ENCODE data around the gene TIGD3.

Gene TIGD3

DNA sequence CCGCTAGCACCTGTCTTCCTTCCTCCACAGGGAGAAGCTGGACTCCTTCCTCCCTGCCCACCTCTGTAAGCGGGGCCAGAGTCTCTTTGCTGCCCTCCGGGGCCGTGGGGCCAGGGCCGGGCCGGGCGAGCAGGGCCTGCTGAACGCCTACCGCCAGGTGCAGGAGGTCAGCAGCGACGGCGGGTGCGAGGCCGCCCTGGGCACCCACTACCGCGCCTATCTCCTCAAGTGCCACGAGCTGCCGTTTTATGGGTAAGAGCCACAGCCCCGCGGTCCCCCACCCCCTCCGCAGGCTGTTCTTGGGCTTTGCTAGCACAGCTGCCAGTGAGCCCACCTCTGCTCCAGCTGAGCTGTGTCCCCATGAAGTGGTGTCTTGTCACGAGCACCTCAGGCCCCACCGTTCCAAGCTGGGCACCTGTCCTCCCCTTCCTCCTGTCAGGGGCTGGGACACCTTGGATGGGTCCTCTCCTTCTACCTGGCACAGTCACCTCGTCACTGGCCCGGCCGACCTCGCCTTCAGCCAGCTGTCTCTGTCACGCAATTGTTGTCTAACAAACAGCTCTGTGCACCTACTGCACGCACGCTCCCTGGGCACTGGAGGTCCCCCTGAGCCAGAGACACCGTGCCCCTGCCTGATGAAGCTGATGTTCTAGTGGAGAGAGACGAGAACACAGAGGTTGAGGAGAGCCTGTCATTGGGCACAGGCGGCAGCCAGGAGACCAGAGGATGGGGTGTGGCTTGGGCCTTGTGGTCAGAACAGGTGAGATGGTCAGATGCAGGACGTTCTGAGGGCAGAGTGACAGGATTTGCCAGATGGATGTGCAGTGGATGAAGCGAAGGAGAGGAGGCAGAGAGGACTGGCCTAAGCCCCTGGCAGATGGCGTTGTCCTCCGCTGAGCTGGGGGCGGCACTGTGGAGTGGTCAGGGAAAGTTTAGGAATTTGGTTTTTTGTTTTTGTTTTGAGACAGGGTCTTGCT, 42.5 kb downstream of the TIGD3 start:
- TF ChIP-seq CTCF (conservative IDR thresholded peaks at IDR 0.05; ENCODE audit: low read length) = no peak
- no peak for DNase-seq (ENCODE audit: low read depth)

GRCh38 chr11:65398362-65398910, 43.9 kb downstream of the TIGD3 start:
- H3K4me3 ChIP-seq (ENCODE audit: low read length) = no peak overlapping the region
- no peak for DNase-seq (ENCODE audit: low read depth)
- TF ChIP-seq CTCF (conservative IDR thresholded peaks at IDR 0.05; ENCODE audit: low read length) = no peak

More for the DNA sequence above, 42.5 kb downstream of the TIGD3 start:
- no peak overlapping the region for H3K4me3 ChIP-seq (ENCODE audit: low read length)

DNA sequence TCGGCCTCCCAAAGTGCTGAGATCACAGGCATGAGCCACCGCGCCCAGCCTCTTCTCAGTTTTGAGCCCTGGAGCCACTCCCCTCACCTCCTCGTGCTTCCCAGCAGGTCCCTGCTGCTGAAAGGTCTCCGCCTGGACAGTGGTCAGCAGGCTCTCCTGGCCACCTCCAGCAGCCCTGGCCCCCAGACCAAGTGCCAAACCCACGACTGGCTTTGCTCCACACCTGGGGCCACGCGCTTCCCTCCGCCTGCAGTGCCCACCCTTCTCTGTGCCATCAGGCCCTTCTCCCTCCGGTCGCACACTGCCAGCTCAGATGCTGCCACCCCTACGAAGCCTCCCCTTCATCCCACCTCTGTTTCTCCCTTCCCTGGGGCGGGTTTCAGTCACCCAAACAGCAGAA, 44.7 kb downstream of the TIGD3 start:
- DNase-seq (ENCODE audit: low read depth) = no peak
- H3K4me3 ChIP-seq (ENCODE audit: low read length) = no peak overlapping the region
- no peak for TF ChIP-seq CTCF (conservative IDR thresholded peaks at IDR 0.05; ENCODE audit: low read length)

- DNase-seq (ENCODE audit: low read depth) = no peak
- no peak overlapping the region for H3K4me3 ChIP-seq (ENCODE audit: low read length)
- no peak for TF ChIP-seq CTCF (conservative IDR thresholded peaks at IDR 0.05; ENCODE audit: low read length)
These were observed 45.3 kb downstream of the TIGD3 start for GRCh38 chr11:65399845-65400244.

DNA sequence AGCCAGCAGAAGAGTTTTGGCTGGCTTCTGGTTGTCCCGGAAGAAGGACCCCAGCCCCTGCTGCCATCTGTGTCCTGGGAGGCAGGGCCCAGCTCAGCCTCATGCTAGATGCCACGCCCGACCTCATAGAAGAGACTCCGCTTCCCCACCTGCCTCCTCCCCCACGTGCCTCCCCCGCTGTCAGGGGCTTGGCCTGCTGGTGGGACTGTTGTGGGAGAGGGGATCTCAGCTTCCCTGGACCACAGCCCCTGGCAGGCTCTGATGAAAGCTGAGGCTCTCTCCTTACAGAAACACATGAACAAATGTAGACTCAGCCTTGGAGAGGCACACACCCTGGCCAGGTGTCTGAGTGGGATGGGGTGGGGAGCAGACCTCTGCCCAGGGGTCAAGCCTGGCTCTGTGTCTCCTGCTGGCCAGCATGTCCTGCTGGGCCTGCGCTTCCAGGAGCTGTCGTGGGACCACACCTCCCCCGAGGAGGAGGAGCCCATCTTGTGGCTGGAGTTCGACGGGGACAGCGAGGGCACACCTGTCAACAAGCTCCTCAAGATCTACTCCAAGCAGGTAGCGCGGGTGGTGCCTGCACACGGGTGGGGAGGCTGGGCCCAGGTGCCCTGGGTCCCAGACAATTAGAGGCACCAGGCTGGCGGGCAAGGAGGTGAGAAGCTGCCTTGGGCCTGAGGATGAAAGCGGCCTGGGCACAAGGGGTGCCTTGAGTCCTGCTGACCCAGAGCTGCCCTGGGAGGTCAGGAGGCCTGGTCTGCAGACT, 45.9 kb downstream of the TIGD3 start:
- H3K4me3 ChIP-seq (ENCODE audit: low read length) = no peak overlapping the region
- DNase-seq (ENCODE audit: low read depth) = no peak
- TF ChIP-seq CTCF (conservative IDR thresholded peaks at IDR 0.05; ENCODE audit: low read length) = no peak

DNA sequence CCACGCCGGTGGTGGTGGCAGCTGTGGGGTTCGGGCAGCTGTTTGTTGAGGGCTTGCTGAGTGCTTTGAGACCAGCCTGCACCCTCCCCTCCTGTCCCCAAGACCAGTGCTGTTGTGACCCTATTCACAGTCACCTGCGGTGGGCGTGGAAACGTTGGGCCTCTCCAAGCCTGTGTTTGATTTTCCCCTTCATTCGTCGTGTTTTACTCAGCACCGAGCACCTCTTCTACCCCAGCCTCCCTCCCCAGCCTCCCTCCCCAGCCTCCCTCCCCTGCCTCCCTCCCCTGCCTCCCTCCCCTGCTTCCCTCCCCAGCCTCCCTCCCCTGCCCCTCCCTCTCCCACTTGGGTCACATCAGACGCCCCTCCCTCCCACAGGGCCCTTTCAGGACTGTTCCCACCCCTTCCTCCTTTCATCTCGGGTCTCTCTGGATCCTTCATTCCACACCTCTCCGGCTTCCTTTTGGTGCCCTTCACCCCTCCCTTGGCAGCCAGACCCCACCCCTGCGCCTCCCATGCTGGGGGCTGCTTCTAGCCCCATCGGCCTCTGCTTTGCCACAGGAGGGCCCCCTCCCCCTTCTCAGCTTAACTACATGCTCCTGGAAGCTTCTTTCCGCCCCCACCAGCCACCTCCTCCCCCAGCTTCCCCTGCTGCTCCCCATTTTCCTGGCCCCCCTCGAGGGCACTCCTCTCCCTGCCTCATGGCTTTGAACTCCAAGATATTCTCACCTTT, 46.7 kb downstream of the TIGD3 start:
- DNase-seq (ENCODE audit: low read depth) = no peak
- no peak for TF ChIP-seq CTCF (conservative IDR thresholded peaks at IDR 0.05; ENCODE audit: low read length)
- H3K4me3 ChIP-seq (ENCODE audit: low read length) = no peak overlapping the region
